ENCODE measurements around the gene DTX1. TPM values are rescaled to one million over a fixed set of nuclear protein-coding genes. Genes with fewer than 3 reads are reported as not detected.

DTX1 gene
- total RNA-seq, 4 donors from 2014 or later = 2.4 to 8.6 (median 3.1) TPM

DNA sequence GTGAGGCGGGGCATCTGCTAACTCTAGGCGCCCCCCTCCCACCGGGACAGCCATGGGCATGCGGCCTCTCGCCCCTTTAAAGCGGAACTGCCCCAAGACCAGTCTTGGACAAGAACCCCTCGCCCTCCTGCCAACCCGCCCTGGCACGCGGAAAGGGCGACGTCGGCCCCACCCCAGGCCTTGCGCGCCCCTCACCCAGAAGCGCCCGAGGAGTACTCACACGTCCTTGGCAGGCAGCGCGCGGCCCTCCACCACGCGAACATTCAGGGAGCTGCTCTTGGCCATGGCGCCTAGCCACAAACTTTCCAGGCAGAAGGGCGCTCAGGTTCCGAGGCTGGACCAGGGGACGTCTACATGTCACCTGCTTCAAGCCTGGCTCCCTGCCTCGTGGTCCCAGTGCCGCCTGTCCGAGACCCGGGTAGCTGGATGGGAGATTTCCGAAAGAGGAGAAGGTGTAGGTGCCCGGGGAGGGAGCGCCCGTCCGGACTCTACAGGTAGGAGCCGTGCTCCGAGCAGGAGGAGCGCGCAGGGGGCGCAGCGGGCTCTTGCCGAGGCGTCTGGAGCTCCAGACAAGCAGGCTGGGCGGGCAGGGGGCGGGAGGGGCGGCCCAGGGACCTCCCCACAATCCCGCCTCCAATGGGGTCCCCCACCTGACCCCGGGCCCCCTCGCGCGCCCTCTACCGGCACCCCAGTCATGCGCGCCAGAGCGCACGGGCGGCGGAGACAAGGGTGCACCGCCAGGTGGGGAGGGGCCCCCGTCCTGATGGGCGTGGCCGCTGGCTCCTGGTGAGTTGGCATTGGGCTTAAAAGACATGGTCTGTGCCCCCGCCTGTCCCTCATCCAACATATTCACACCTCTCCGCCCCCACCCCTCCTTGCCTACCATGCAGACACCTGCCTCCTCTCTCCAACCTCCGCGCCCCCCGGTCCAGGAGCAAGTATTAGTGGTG is 78.9 kb downstream of the DTX1 start, which contains the start of gene RASAL1:
TSS of gene RASAL1 (minus strand) at position 584 of the 950 bp plus-strand sequence. CDS start at position 285, 299 bp downstream.
- H3K4me1 ChIP-seq = no peaks in the 10 kb centered on the region
- H3K27ac ChIP-seq = no peak within 1 kb of the TSS
- intact Hi-C loops (cut with DNase I; ENCODE audit: low total_unique reads) = no loop called here
- no peak for DNase-seq
- no peaks in the 10 kb centered on the region for H3K27me3 ChIP-seq
- no peaks in the 10 kb centered on the region for H3K9me3 ChIP-seq
- no peak for TF ChIP-seq POLR2A (IDR thresholded peaks at IDR 0.05)
- TF ChIP-seq, protein P1, sequence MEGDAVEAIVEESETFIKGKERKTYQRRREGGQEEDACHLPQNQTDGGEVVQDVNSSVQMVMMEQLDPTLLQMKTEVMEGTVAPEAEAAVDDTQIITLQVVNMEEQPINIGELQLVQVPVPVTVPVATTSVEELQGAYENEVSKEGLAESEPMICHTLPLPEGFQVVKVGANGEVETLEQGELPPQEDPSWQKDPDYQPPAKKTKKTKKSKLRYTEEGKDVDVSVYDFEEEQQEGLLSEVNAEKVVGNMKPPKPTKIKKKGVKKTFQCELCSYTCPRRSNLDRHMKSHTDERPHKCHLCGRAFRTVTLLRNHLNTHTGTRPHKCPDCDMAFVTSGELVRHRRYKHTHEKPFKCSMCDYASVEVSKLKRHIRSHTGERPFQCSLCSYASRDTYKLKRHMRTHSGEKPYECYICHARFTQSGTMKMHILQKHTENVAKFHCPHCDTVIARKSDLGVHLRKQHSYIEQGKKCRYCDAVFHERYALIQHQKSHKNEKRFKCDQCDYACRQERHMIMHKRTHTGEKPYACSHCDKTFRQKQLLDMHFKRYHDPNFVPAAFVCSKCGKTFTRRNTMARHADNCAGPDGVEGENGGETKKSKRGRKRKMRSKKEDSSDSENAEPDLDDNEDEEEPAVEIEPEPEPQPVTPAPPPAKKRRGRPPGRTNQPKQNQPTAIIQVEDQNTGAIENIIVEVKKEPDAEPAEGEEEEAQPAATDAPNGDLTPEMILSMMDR (IDR thresholded peaks at IDR 0.05) = no peak
- no peak within 1 kb of the TSS for H3K4me3 ChIP-seq
- H3K36me3 ChIP-seq = no peaks in the 10 kb centered on the region

DNA sequence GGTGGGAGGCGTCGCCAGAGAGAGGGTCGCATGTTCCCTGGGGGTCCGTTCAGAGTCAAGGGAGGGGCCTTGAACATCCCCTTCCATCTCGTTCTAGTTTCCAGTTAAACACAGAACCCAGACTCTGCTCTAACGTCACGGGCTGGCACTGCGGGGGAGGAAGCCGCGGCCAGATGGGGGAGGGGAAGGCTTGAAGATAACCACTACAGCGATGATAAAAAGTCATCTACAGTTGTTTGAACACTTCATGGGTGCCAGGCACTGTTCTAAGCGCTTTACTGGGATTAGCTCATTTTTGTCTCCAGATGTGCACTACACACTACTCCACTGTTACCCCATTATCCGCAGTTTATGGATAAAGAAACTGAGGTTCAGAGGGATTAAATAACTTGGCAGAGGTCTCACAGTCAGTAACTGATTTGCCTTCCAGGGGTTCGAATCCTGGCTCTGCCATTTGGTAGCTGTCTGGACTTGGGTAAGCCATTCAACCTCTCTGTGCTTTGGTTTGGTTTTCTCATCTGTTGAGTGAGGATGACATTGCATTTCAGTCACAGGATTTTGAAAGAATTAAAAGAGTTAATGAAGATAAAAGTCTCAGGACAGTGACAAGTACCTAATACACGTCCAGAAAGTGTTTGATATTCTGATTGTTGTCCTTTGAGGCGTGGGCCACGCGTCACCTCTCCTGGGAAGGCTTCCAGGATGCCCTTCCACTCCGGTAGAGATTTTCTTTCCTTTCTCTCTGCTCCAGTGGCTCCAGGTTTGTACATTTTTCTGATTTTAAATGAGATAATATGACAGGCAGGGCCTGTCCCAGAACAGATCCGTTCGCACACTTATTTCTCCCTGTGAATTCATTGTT is 79.8 kb downstream of the DTX1 start:
- H3K27me3 ChIP-seq = no peaks in the 10 kb centered on the region

DNA sequence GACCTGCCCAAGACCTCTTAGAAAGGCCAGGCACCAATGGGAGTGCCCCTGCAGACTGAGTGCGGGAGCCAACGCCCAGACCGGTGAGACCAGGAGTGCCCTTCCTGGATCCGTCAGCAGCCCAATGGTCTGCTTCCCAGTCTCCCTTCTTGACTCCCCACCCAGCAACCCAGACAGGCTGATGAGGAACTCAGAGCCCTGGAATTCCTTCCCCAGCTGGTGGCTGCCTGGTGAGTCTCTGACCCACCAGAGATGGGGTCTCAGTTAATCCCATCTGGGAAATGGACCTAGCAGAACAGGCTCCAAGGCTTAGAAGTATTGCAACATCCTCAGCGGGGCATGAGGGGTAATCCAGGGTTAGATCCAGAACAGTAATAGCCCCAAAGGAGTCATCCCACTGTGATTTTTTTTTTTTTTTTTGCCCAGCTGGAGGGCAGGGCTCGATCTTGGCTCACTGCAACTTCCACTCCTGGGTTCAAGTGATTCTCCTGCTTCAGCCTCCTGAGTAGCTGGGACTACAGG is 80.5 kb downstream of the DTX1 start:
- Histone ChIP-seq H3K27me3 (no peaks in the 10 kb centered on the region), H3K9me3 (no peaks in the 10 kb centered on the region), H3K36me3 (no peaks in the 10 kb centered on the region), H3K4me3 (no peak overlapping the region), H3K4me1 (no peaks in the 10 kb centered on the region), H3K27ac (no peak overlapping the region)
- intact Hi-C loops (cut with DNase I; ENCODE audit: low total_unique reads) = no loop called here
- no peak for DNase-seq
- no peak for TF ChIP-seq POLR2A (IDR thresholded peaks at IDR 0.05)
- TF ChIP-seq, protein P1 (IDR thresholded peaks at IDR 0.05) = no peak

More for the DNA sequence above, 79.8 kb downstream of the DTX1 start:
- no peak overlapping the region for H3K4me3 ChIP-seq
- H3K9me3 ChIP-seq = no peaks in the 10 kb centered on the region
- intact Hi-C loops (cut with DNase I; ENCODE audit: low total_unique reads) = no loop called here
- DNase-seq = no peak
- no peaks in the 10 kb centered on the region for H3K36me3 ChIP-seq
- H3K4me1 ChIP-seq = no peaks in the 10 kb centered on the region
- TF ChIP-seq, protein P1 (IDR thresholded peaks at IDR 0.05) = no peak
- no peak for TF ChIP-seq POLR2A (IDR thresholded peaks at IDR 0.05)
- no peak overlapping the region for H3K27ac ChIP-seq

DNA sequence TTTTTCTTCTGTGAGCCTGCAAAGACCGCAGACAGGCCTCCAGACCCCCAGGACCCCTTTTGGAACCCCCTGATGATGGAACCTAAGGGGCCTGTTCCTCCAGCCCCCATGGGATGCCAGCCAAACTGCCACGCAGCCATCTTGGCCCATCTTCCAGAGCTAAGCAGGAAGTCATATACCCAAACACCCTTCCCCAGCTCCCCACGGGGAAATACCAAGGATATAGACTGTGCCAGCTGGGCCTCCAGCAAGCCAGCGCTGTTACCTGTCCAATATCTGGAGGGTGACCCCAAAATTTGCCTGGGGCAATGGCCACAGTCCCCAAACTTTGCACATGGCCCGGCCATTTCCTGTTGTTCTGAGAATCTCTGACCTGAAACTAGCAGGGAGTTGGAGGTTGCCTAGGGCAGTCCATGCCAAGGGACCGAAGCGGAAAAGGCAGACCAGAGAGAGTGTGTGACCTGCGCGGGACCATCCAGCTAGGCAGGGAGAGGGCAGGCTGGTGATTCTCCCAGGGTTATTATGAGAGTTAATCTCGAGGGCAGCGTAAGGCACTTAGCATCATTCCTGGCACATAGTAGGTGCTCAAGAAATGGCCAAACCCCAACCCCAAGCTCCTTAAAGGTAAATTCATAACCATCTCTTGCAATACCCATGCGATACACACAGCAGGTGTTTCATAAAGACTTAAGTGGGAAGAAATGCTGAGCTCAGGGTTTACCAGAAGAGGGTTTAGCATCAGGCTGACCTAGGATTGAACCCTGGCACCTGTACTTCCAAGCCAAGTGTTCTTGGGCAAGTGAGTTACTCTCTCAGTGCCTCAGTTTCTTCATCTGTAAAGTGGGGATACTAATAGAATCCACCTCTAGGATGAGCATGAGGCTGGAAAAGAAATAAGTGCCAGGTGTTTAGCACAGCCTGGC is 81.6 kb downstream of the DTX1 start:
- H3K4me1 ChIP-seq = no peaks in the 10 kb centered on the region
- H3K4me3 ChIP-seq = no peak overlapping the region
- no peaks in the 10 kb centered on the region for H3K27me3 ChIP-seq
- intact Hi-C loops (cut with DNase I; ENCODE audit: low total_unique reads) = no loop called here
- no peaks in the 10 kb centered on the region for H3K36me3 ChIP-seq
- DNase-seq = no peak
- no peak overlapping the region for H3K27ac ChIP-seq
- H3K9me3 ChIP-seq = no peaks in the 10 kb centered on the region
- TF ChIP-seq, protein P1 (IDR thresholded peaks at IDR 0.05) = no peak
- no peak for TF ChIP-seq POLR2A (IDR thresholded peaks at IDR 0.05)

Data from uterus (tissue), 4 donors.